Endothelial cell of umbilical vein (primary cell): ENCODE measurements around the gene TSSK6. TPM values are rescaled to one million over a fixed set of nuclear protein-coding genes. Genes with fewer than 3 reads are reported as not detected.

ENCODE experiments used
- BruUV-seq: library from RNA; stranded (reverse); fragments of 400-500 nt; replicated peaks from 2 replicates; lab custom pipeline; 2021; lab: Mats Ljungman, UMichigan
- CTCF ChIA-PET: fragments of 300-600, 350-600 bp; sonication (Branson Sonifier 250); formaldehyde crosslinking; loops from one replicate; lab custom pipeline; 2021; ENCODE audit warnings: antibody characterized with exemption, inconsistent platforms; lab: Charles Lee
- POLR2A ChIA-PET: fragments of 300-600, 350-600 bp; sonication (Branson Sonifier 250); formaldehyde crosslinking; loops from one replicate; lab custom pipeline; 2021; ENCODE audit warnings: antibody characterized with exemption, inconsistent platforms; lab: Charles Lee
- DNase-seq: peaks from one replicate; pipeline ENCODE4 v3.0.0-alpha.2; 2011; ENCODE audit warnings: low read depth, low spot score
- FAIRE-seq: peaks from 2 replicates; lab custom pipeline; 2011; peaks lifted over from hg19 to GRCh38; lab: Jason Lieb, UNC
- H2AFZ ChIP-seq: 2 replicates; pipeline ENCODE4 v1.6.0; 2012; ENCODE audit warnings: low read depth, low read length, control low read depth, inconsistent platforms
- H3K27ac ChIP-seq: 2 replicates; pipeline ENCODE4 v1.5.1; 2011; ENCODE audit warnings: low read depth, mild to moderate bottlenecking, control low read depth, low read length, moderate library complexity; ENCODE audit not compliant: insufficient read depth
- H3K27me3 ChIP-seq, 2 experiments: 2 replicates each; pipeline versions ENCODE4 v1.6.0 to v1.6.1; 2011; ENCODE audit warnings: low read length in 2 of 2, mixed read lengths in 1 of 2; ENCODE audit not compliant: control insufficient read depth in 2 of 2, insufficient read depth in 2 of 2
- H3K36me3 ChIP-seq, 2 experiments: 2 replicates in 1 of 2; 3 replicates in 1 of 2; pipeline ENCODE4 v1.5.1; 2011; ENCODE audit warnings: low read length in 2 of 2, mild to moderate bottlenecking in 1 of 2, moderate library complexity in 1 of 2; ENCODE audit not compliant: control insufficient read depth in 2 of 2, insufficient read depth in 2 of 2; ENCODE audit errors: extremely low read depth in 1 of 2
- H3K4me1 ChIP-seq: 3 replicates; pipeline ENCODE4 v1.5.1; 2011; ENCODE audit warnings: mild to moderate bottlenecking, low read length; ENCODE audit not compliant: control insufficient read depth, insufficient read depth; ENCODE audit errors: extremely low read depth
- H3K4me2 ChIP-seq: 2 replicates; pipeline ENCODE4 v1.6.1; 2011; ENCODE audit warnings: low read length, control low read depth, mixed read lengths; ENCODE audit not compliant: insufficient read depth
- H3K4me3 ChIP-seq, 3 experiments: fragments of 200-600 bp in 1 of 3; sonication (generic), shearing (Covaris generic) in 1 of 3; replicated peaks in 1 of 3; 2 replicates each; pipeline ENCODE4 v1.5.1; 2011 to 2016; ENCODE audit warnings: control low read depth in 3 of 3, low read length in 3 of 3, mild to moderate bottlenecking in 2 of 3, inconsistent platforms in 1 of 3, low read depth in 1 of 3, moderate library complexity in 1 of 3; ENCODE audit not compliant: insufficient read depth in 1 of 3
- H3K79me2 ChIP-seq: 2 replicates; pipeline ENCODE4 v1.6.0; 2012; ENCODE audit warnings: low read length, inconsistent platforms; ENCODE audit not compliant: control insufficient read depth, insufficient read depth
- H3K9ac ChIP-seq: replicated peaks from 2 replicates; pipeline ENCODE3; 2011; ENCODE audit warnings: low read length, control low read depth; ENCODE audit not compliant: insufficient read depth; ENCODE audit errors: extremely low read depth
- H3K9me1 ChIP-seq: replicated peaks from 3 replicates; pipeline ENCODE4 v1.6.0; 2011; ENCODE audit warnings: mild to moderate bottlenecking, low read length; ENCODE audit not compliant: control insufficient read depth, insufficient read depth; ENCODE audit errors: extremely low read depth
- H3K9me3 ChIP-seq: replicated peaks from 2 replicates; pipeline ENCODE4 v1.5.1; 2012; ENCODE audit warnings: low read length, inconsistent platforms; ENCODE audit not compliant: control insufficient read depth, insufficient read depth
- H4K20me1 ChIP-seq: replicated peaks from 2 replicates; pipeline ENCODE3; 2011; ENCODE audit warnings: mild to moderate bottlenecking, low read length; ENCODE audit not compliant: control insufficient read depth, insufficient read depth; ENCODE audit errors: extremely low read depth
- EZH2 ChIP-seq: IDR thresholded peaks from 2 replicates; pipeline ENCODE4 v1.6.1; 2012; ENCODE audit warnings: borderline replicate concordance, low read depth, mild to moderate bottlenecking, moderate library complexity, low read length, inconsistent platforms; ENCODE audit not compliant: severe bottlenecking
- FOS ChIP-seq: IDR thresholded peaks from 2 replicates; pipeline ENCODE4 v1.6.1; 2011; ENCODE audit warnings: mild to moderate bottlenecking, low read length, moderate library complexity, borderline replicate concordance; ENCODE audit not compliant: insufficient read depth
- GATA2 ChIP-seq: IDR thresholded peaks from 2 replicates; pipeline ENCODE4 v1.7.0; 2011; ENCODE audit warnings: low read depth, mild to moderate bottlenecking, moderate library complexity, mixed read lengths, low read length; ENCODE audit not compliant: insufficient read length, insufficient read depth
- JUN ChIP-seq: IDR thresholded peaks from 2 replicates; pipeline ENCODE4 v1.6.1; 2011; ENCODE audit warnings: borderline replicate concordance, low read depth; ENCODE audit not compliant: insufficient read length, insufficient read depth
- MYC ChIP-seq: IDR thresholded peaks from one replicate; pipeline ENCODE4 v1.6.1; 2011; ENCODE audit warnings: mild to moderate bottlenecking, low read depth, low read length
- POLR2A ChIP-seq: IDR thresholded peaks from 2 replicates; pipeline ENCODE4 v1.6.1; 2012; ENCODE audit warnings: low read depth, mild to moderate bottlenecking, control low read depth, low read length
- POLR2AphosphoS5 ChIP-seq: IDR thresholded peaks from 2 replicates; pipeline ENCODE4 v1.6.1; 2012; ENCODE audit warnings: low read depth, mild to moderate bottlenecking, control low read depth, low read length, moderate library complexity; ENCODE audit not compliant: insufficient read depth
- dilution Hi-C: fragments of 300-500 bp; cut with MboI; formaldehyde crosslinking; loops from one replicate; pipeline ENCODE4 v1.15.0; 2019; ENCODE audit warnings: low sequenced_read_pairs; ENCODE audit not compliant: extremely low pct_ligation_motif_present
- intact Hi-C: fragments of 100-400 bp; cut with micrococcal nuclease; formaldehyde crosslinking; loops from one replicate; pipeline ENCODE4 v1.10.0; 2022
- polyA plus RNA-seq, 4 experiments: library from polyadenylated mRNA; depleted of rRNA in 3 of 4; stranded (reverse) in 3 of 4; unstranded in 1 of 4; fragments of >200 nt; gene quantifications; 2 replicates each; pipeline versions ENCODE4 v1.2.1 to v1.2.3, GENCODE V29; 2011 to 2012; ENCODE audit warnings: missing spikeins in 1 of 4
- total RNA-seq: library from RNA; stranded (reverse); gene quantifications from 2 replicates; pipeline ENCODE4 v1.2.3, GENCODE V29; 2021
- TF ChIP-seq, protein P1 (sequence below): IDR thresholded peaks from 2 replicates; pipeline ENCODE4 v1.6.1; 2011; ENCODE audit not compliant: insufficient read depth, insufficient read length
- TF ChIP-seq, protein P2 (sequence below), 2 donors: IDR thresholded peaks; 1 replicate in 1 of 2; 2 replicates in 1 of 2; pipeline ENCODE4 v1.5.1; 2011; ENCODE audit warnings: low read length in 2 of 2, mild to moderate bottlenecking in 2 of 2, moderate library complexity in 2 of 2, control low read depth in 1 of 2, inconsistent platforms in 1 of 2, low read depth in 1 of 2; ENCODE audit not compliant: insufficient read depth in 1 of 2; ENCODE audit errors: extremely low read depth in 1 of 2

The TSSK6 gene
- total and polyA plus RNA-seq, 2 donors (not counting 3 experiments of a cell fraction or from before 2014, with no cell fraction given): 0.76 to 0.82 TPM

DNA sequence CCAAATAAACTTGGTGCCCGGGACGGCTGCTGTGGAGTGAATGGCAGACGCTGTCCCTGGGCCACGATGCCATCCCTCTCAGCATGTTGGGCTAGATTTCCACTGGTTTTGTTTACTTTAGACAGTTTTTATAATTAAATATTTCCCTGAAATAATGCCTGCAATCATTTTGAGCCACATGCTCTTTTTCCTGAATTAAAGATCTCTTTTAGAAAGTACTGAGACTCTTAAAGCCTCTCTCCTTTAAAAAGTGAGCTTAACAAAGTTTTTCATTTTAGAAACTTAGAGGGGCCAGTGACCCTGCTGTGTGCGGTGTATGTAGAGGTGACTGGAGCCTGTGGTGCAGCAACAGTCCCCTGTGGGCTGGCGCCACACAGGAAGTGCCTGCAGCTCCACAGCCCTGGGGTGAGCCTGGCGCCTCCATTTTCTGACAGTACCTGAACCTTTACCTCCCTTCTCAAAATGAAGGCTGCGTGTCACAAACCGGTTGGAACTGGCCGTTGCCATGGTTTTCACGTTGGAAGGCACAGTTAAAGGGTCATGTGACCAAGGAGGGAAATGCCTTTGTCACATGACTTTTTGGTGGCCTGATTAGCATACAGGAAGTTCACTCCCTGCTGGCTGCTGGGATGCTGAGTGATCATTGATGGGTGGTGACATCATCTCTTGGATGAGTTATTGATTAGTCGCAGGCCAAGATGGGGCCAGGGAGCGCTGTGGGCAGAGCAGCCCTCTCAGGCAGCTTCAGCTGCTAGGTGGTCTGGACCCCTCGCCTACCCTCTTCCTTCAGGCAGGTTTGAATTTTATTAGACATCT, 26.3 kb downstream of the TSSK6 start:
- Histone ChIP-seq H3K4me1 (peaks cover 29% of the 10 kb centered on the region), H3K79me2 (peaks cover 66% of the 10 kb centered on the region), H4K20me1 (no peaks in the 10 kb centered on the region), H3K27ac (peak overlapping the region; percentile 76), H3K4me2 (peak overlapping the region; percentile 26), H3K27me3 (no peaks in the 10 kb centered on the region), H3K9ac (peak overlapping the region; percentile 65), H3K4me3 (no peak overlapping the region), H2AFZ (no peak overlapping the region), H3K9me1 (no peaks in the 10 kb centered on the region), H3K9me3 (no peaks in the 10 kb centered on the region), H3K36me3 (peaks cover 2 to 15% of the 10 kb centered on the region in 2 experiments)
- TF ChIP-seq POLR2AphosphoS5 (peak; percentile 58), MYC (no peak), FOS (no peak), GATA2 (no peak), JUN (peak; percentile 85), POLR2A (no peak), EZH2 (no peak)
- TF ChIP-seq, protein P1, sequence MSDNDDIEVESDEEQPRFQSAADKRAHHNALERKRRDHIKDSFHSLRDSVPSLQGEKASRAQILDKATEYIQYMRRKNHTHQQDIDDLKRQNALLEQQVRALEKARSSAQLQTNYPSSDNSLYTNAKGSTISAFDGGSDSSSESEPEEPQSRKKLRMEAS: peak; percentile 83
- TF ChIP-seq, protein P2, sequence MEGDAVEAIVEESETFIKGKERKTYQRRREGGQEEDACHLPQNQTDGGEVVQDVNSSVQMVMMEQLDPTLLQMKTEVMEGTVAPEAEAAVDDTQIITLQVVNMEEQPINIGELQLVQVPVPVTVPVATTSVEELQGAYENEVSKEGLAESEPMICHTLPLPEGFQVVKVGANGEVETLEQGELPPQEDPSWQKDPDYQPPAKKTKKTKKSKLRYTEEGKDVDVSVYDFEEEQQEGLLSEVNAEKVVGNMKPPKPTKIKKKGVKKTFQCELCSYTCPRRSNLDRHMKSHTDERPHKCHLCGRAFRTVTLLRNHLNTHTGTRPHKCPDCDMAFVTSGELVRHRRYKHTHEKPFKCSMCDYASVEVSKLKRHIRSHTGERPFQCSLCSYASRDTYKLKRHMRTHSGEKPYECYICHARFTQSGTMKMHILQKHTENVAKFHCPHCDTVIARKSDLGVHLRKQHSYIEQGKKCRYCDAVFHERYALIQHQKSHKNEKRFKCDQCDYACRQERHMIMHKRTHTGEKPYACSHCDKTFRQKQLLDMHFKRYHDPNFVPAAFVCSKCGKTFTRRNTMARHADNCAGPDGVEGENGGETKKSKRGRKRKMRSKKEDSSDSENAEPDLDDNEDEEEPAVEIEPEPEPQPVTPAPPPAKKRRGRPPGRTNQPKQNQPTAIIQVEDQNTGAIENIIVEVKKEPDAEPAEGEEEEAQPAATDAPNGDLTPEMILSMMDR (IDR thresholded peaks at IDR 0.05; ENCODE audit: extremely low read depth in 1 of 2, insufficient read depth in 1 of 2, low read depth in 1 of 2, low read length in 2 of 2): no peak
- FAIRE-seq (peak; percentile 98), DNase-seq (peak; percentile 86)
- CTCF ChIA-PET: interaction anchor here (1.2 to 5.1 kb wide), 14 partner anchors 9 to 168 kb away, joined by 3 to 127 read pairs (median 8); partner anchors contain the start of genes GATAD2A and MAU2
- intact Hi-C loops (loop anchor here (1.0 to 10.0 kb wide), 3 partner anchors 84 to 294 kb away; partner anchors contain the start of genes BORCS8, GATAD2A and RFXANK), dilution Hi-C loops (no loop called here)
- BruUV-seq: TSS peak; percentile 97
- POLR2A ChIA-PET: interaction anchor here (1.6 kb wide), 1 partner anchor 84 kb away, joined by 5 read pairs; the partner anchor contains the start of gene GATAD2A
